Tibial nerve (tissue), 3 donors: Measurements from ENCODE around the gene HECW1.

Experiments used
- POLR2A ChIP-seq, 2 donors: fragments of 450-650 bp; IDR thresholded peaks; one replicate each; pipeline ENCODE4 v1.6.1; 2017; ENCODE audit warnings: antibody characterized with exemption in 2 of 2, mild to moderate bottlenecking in 2 of 2, moderate library complexity in 2 of 2
- TF ChIP-seq, protein P1 (sequence below), 5 experiments: fragments of 200-600 bp in 3 of 5; fragments of 450-650 bp in 2 of 5; sonication (generic) in 3 of 5; IDR thresholded peaks; one replicate each; pipeline ENCODE4 v1.5.1; 2016 to 2019; ENCODE audit warnings: antibody characterized with exemption in 5 of 5, mild to moderate bottlenecking in 3 of 5, moderate library complexity in 2 of 5

DNA sequence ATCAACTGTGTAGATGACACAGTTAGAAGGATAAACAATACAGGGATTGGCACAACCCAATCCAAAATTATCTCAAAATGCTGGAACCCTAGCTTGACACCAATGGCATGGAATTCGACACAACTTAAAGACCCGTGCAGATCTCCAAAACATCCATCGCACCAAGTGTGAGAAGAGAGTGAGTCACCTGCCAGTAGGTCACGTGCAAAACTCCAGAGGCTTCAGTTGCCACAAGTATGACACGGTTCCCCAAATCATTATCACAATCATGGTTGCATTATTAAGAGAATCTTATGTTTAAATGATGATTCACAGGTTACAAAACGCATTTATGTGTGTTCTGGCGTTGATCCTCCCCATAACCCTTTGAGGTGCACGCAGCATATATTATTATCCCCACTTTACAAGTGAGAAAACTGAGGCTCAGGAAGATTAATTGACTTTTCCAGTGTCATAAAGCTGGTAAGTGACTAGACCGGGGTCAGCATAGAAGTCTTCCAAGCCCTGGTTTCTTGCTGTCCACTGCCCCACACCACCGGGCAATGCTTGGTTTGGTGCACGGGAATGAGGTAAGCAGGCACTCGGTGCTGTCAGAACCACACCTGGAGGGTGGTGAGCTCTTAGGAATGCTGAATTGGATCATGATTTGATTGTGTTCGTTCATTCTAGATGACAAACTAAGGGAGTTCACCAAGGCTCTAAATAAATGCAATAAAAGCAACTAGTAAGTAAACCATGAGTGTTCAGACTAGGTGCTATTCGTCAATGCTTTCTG, 446.9 kb downstream of the HECW1 start:
- no peak for TF ChIP-seq POLR2A (IDR thresholded peaks at IDR 0.05)
- TF ChIP-seq, protein P1, sequence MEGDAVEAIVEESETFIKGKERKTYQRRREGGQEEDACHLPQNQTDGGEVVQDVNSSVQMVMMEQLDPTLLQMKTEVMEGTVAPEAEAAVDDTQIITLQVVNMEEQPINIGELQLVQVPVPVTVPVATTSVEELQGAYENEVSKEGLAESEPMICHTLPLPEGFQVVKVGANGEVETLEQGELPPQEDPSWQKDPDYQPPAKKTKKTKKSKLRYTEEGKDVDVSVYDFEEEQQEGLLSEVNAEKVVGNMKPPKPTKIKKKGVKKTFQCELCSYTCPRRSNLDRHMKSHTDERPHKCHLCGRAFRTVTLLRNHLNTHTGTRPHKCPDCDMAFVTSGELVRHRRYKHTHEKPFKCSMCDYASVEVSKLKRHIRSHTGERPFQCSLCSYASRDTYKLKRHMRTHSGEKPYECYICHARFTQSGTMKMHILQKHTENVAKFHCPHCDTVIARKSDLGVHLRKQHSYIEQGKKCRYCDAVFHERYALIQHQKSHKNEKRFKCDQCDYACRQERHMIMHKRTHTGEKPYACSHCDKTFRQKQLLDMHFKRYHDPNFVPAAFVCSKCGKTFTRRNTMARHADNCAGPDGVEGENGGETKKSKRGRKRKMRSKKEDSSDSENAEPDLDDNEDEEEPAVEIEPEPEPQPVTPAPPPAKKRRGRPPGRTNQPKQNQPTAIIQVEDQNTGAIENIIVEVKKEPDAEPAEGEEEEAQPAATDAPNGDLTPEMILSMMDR (IDR thresholded peaks at IDR 0.05): no peak
